Smooth muscle cell of the brain vasculature (primary cell): ENCODE data around the gene HNRNPA2B1.
"Not testable (repeated sequence)": the region's sequence is repeated elsewhere in the genome, so short reads cannot be mapped to it uniquely, and the experiment has no call there.

Source experiments
- DNase-seq: peaks from one replicate; pipeline ENCODE4 v3.0.0-alpha.2; 2012; ENCODE audit warnings: low read depth, low spot score

The HNRNPA2B1 gene

GRCh38 chr7:26185131-26185843 is 15.3 kb downstream of the HNRNPA2B1 start:
- DNase-seq = no peak

- not testable (repeated sequence) for DNase-seq
Measured at GRCh38 chr7:26184281-26185101, 16.1 kb downstream of the HNRNPA2B1 start.

- no peak for DNase-seq
Measured at GRCh38 chr7:26183545-26184280, 16.8 kb downstream of the HNRNPA2B1 start.

GRCh38 chr7:26182706-26183105 is 17.8 kb downstream of the HNRNPA2B1 start:
- DNase-seq = no peak

- no peak for DNase-seq
Measured at GRCh38 chr7:26182283-26182682, 18.3 kb downstream of the HNRNPA2B1 start.

GRCh38 chr7:26181474-26182227 is 18.9 kb downstream of the HNRNPA2B1 start:
- DNase-seq = no peak

GRCh38 chr7:26180792-26181198 is 19.8 kb downstream of the HNRNPA2B1 start:
- no peak for DNase-seq

GRCh38 chr7:26179826-26180497 is 20.6 kb downstream of the HNRNPA2B1 start:
- DNase-seq = no peak

GRCh38 chr7:26179422-26179821 is 21.1 kb downstream of the HNRNPA2B1 start:
- no peak for DNase-seq

GRCh38 chr7:26178272-26178960 is 22.1 kb downstream of the HNRNPA2B1 start:
- no peak for DNase-seq

- DNase-seq = not testable (repeated sequence)
Measured at GRCh38 chr7:26177269-26177668, 23.3 kb downstream of the HNRNPA2B1 start.

- DNase-seq = not testable (repeated sequence)
Measured at GRCh38 chr7:26176696-26177095, 23.9 kb downstream of the HNRNPA2B1 start.

GRCh38 chr7:26175903-26176302 is 24.6 kb downstream of the HNRNPA2B1 start:
- not testable (repeated sequence) for DNase-seq

GRCh38 chr7:26172048-26172447 is 28.5 kb downstream of the HNRNPA2B1 start:
- DNase-seq = no peak

- no peak for DNase-seq
Measured at GRCh38 chr7:26171601-26172000, 28.9 kb downstream of the HNRNPA2B1 start.

GRCh38 chr7:26170663-26171062 is 29.9 kb downstream of the HNRNPA2B1 start:
- no peak for DNase-seq

- DNase-seq = no peak
Measured at GRCh38 chr7:26169271-26169670, 31.3 kb downstream of the HNRNPA2B1 start.

- no peak for DNase-seq
Measured at GRCh38 chr7:26168458-26169023, 32.0 kb downstream of the HNRNPA2B1 start.

GRCh38 chr7:26167303-26167934 is 33.1 kb downstream of the HNRNPA2B1 start:
- no peak for DNase-seq
